ENCODE data around the gene FILIP1.

- TF ChIP-seq POLR2A (IDR thresholded peaks at IDR 0.05) = no peak
- TF ChIP-seq CTCF (IDR thresholded peaks at IDR 0.05 in 4 of 5, conservative IDR thresholded peaks at IDR 0.05 in 1 of 5) = no peak
These were observed 210.9 kb downstream of the FILIP1 start for GRCh38 chr6:75282706-75283105.
